ENCODE measurements around the gene SARS1. TPM values are rescaled to one million over a fixed set of nuclear protein-coding genes. Genes with fewer than 3 reads are reported as not detected.
"Not testable (repeated sequence)": the region's sequence is repeated elsewhere in the genome, so short reads cannot be mapped to it uniquely, and the experiment has no call there.

SARS1 gene
- total RNA-seq, result 194 TPM
- long read RNA-seq, transcript SARS-201 (11 exons, 1,852 nt), result major isoform, 265 of 333 reads
- long read RNA-seq, transcript SARS-206 (2 exons, 804 nt), result minor isoform, 9 of 333 reads
- long read RNA-seq, partial matches to known transcripts, result 11 of 333 reads
- long read RNA-seq, other reads (novel, unspliced or antisense), result 45 of 333 reads

DNA sequence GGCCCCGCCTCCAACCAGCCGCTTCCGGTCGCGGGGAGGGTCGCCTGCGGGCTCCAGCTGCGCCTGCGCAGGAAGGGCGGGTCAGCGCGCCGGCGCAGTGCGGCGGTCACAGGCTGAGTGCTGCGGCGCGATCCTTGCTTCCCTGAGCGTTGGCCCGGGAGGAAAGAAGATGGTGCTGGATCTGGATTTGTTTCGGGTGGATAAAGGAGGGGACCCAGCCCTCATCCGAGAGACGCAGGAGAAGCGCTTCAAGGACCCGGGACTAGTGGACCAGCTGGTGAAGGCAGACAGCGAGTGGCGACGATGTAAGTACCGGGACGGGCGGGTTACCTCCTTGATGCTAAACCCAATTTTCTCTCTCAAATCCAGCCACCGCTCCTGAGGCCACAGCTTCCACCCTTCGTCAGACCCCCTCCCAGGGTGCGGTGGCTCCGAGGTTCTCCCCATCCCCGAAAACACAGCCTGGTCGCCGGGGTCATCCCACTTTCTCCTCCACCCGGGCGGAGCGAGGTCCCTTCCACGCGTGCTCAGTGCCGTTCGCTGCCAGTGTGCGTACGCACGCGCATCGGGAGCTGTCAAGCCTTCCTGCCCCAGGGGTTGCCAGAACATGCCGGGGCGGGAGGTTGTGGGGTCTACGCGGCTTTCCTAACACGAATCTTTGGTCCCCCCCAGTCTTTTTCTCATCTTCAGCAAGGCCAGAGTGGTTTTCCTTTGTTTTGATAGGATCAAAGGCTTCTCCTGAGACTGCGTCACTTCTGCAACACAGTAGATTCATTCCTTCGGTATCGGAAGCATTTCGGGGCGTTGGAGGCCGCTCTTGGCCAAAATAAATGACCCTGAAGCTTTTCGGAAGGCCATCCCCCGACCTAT lies at the start of gene SARS1:
TSS of gene SARS1 (plus strand) at position 95 of the 870 bp plus-strand sequence. CDS start at position 170, 75 bp downstream.
- no peaks in the 10 kb centered on the region for H3K9me3 ChIP-seq
- H3K27ac ChIP-seq, result peak within 1 kb of the TSS; percentile 93
- peak; percentile 94 for DNase-seq
- H3K27me3 ChIP-seq, result no peaks in the 10 kb centered on the region
- H3K4me1 ChIP-seq, result peaks cover 27% of the 10 kb centered on the region
- intact Hi-C loops (cut with DNase I), result no loop called here
- H3K36me3 ChIP-seq, result no peaks in the 10 kb centered on the region
- TF ChIP-seq, protein P1, sequence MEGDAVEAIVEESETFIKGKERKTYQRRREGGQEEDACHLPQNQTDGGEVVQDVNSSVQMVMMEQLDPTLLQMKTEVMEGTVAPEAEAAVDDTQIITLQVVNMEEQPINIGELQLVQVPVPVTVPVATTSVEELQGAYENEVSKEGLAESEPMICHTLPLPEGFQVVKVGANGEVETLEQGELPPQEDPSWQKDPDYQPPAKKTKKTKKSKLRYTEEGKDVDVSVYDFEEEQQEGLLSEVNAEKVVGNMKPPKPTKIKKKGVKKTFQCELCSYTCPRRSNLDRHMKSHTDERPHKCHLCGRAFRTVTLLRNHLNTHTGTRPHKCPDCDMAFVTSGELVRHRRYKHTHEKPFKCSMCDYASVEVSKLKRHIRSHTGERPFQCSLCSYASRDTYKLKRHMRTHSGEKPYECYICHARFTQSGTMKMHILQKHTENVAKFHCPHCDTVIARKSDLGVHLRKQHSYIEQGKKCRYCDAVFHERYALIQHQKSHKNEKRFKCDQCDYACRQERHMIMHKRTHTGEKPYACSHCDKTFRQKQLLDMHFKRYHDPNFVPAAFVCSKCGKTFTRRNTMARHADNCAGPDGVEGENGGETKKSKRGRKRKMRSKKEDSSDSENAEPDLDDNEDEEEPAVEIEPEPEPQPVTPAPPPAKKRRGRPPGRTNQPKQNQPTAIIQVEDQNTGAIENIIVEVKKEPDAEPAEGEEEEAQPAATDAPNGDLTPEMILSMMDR (IDR thresholded peaks at IDR 0.05), result no peak
- H3K4me3 ChIP-seq, result peak within 1 kb of the TSS; percentile 100
- peak; percentile 96 for ATAC-seq

- Histone ChIP-seq H3K4me1 (peaks cover 23% of the 10 kb centered on the region), H3K27ac (no peak overlapping the region), H3K9me3 (no peaks in the 10 kb centered on the region), H3K27me3 (no peaks in the 10 kb centered on the region), H3K4me3 (no peak overlapping the region), H3K36me3 (no peaks in the 10 kb centered on the region)
- DNase-seq, result no peak
- no peak for ATAC-seq
- TF ChIP-seq, protein P1 (IDR thresholded peaks at IDR 0.05), result no peak
- intact Hi-C loops (cut with DNase I), result no loop called here
Measured at GRCh38 chr1:109164538-109164937, 49.2 kb upstream of the SARS1 start.

GRCh38 chr1:109167001-109167506 lies 46.7 kb upstream of the SARS1 start:
- intact Hi-C loops (cut with DNase I), result no loop called here
- Histone ChIP-seq H3K4me1 (peaks cover 24% of the 10 kb centered on the region), H3K9me3 (no peaks in the 10 kb centered on the region), H3K27me3 (no peaks in the 10 kb centered on the region), H3K36me3 (no peaks in the 10 kb centered on the region), H3K4me3 (no peak overlapping the region), H3K27ac (no peak overlapping the region)
- TF ChIP-seq, protein P1 (IDR thresholded peaks at IDR 0.05), result no peak
- ATAC-seq, result no peak
- DNase-seq, result no peak

- Histone ChIP-seq H3K9me3 (no peaks in the 10 kb centered on the region), H3K4me1 (peaks cover 7% of the 10 kb centered on the region), H3K27ac (no peak overlapping the region), H3K4me3 (no peak overlapping the region), H3K36me3 (no peaks in the 10 kb centered on the region), H3K27me3 (no peaks in the 10 kb centered on the region)
- no peak for DNase-seq
- TF ChIP-seq, protein P1 (IDR thresholded peaks at IDR 0.05), result no peak
- peak; percentile 43 for ATAC-seq
- intact Hi-C loops (cut with DNase I), result no loop called here
Measured at GRCh38 chr1:109170035-109170764, 43.5 kb upstream of the SARS1 start.

GRCh38 chr1:109171646-109172045 lies 42.1 kb upstream of the SARS1 start:
- H3K27ac ChIP-seq, result no peak overlapping the region
- no peaks in the 10 kb centered on the region for H3K9me3 ChIP-seq
- peaks cover 7% of the 10 kb centered on the region for H3K4me1 ChIP-seq
- DNase-seq (no peak), ATAC-seq (no peak)
- no peaks in the 10 kb centered on the region for H3K36me3 ChIP-seq
- no peaks in the 10 kb centered on the region for H3K27me3 ChIP-seq
- H3K4me3 ChIP-seq, result no peak overlapping the region
- intact Hi-C loops (cut with DNase I), result no loop called here
- TF ChIP-seq, protein P1 (IDR thresholded peaks at IDR 0.05), result no peak

GRCh38 chr1:109176349-109176748 lies 37.4 kb upstream of the SARS1 start:
- H3K4me1 ChIP-seq, ATAC-seq: not testable (repeated sequence)

DNA sequence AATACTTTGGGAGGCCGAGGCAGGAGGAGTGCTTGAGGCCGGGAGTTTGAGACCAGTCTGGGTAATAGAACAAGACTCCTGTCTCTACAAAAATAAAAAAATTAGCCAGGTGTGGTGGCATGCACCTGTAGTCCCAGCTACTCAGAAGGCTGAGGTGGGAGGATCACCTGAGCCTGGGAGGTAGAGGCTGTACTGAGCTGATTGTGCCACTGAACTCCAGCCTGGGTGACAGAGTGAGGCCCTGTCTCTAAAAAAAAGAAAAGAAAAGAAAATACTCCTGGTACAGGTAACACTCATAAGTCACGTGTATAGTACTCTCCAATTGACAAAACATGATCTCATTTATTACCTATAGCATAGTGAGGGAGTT lies 33.0 kb upstream of the SARS1 start:
- H3K27me3 ChIP-seq; ATAC-seq; H3K36me3 ChIP-seq; DNase-seq; intact Hi-C loops (cut with DNase I); H3K4me1 ChIP-seq; H3K9me3 ChIP-seq; H3K4me3 ChIP-seq: not testable (repeated sequence)
- H3K27ac ChIP-seq, result peak overlapping the region; percentile 74

More at GRCh38 chr1:109176349-109176748, 37.4 kb upstream of the SARS1 start:
- H3K27me3 ChIP-seq; H3K36me3 ChIP-seq; DNase-seq; H3K4me3 ChIP-seq; H3K9me3 ChIP-seq; intact Hi-C loops (cut with DNase I): not testable (repeated sequence)
- peak overlapping the region; percentile 32 for H3K27ac ChIP-seq
